ENCODE data around the gene HMGXB3. TPM values are rescaled to one million over a fixed set of nuclear protein-coding genes. Genes with fewer than 3 reads are reported as not detected.

The HMGXB3 gene
- total RNA-seq, 1 experiment from 2014 or later: 26.9 TPM

DNA sequence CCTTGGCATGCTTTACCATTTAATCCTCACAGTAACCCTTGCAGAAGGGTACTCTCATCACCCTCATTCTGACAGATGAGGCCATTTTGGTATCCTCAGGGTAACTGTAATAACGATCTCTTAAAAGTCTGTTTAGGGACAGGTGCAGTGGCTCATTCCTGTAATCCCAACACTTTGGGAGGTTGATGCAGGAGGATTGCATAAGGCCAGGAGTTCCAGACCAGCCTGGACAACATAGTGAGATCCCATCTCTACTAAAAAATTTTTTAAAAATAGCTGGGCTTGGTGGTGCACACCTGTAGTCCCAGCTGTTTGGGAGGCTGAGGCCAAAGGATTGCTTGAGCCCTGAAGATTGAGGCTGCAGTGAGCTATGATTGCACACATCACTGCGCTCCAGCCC is 54.0 kb downstream of the HMGXB3 start:
- no peaks in the 10 kb centered on the region for H3K9me3 Mint-ChIP-seq
- no peak overlapping the region for H3K9ac ChIP-seq (ENCODE audit: extremely low read depth, insufficient read length, low read length)

More for the DNA sequence above, 54.0 kb downstream of the HMGXB3 start:
- Histone ChIP-seq H3K27me3 (ENCODE audit: insufficient read depth, low read length) (no peaks in the 10 kb centered on the region), H3K79me1 (ENCODE audit: insufficient read depth, low read depth, low read length, poor library complexity, severe bottlenecking) (no peaks in the 10 kb centered on the region), H3K56ac (ENCODE audit: insufficient read length, low read depth, low read length) (no peak overlapping the region), H3K27ac (ENCODE audit: insufficient read length, low read depth, low read length) (no peak overlapping the region), H3K4me1 (ENCODE audit: insufficient read depth, low read length) (peaks cover 4% of the 10 kb centered on the region; the same call in 1 of the 2 replicates), H2BK20ac (ENCODE audit: low read depth, low read length, poor library complexity, severe bottlenecking) (no peak overlapping the region), H4K5ac (ENCODE audit: insufficient read length, low read depth, low read length) (no peak overlapping the region), H2BK120ac (ENCODE audit: low read depth, low read length, poor library complexity, severe bottlenecking) (no peak overlapping the region), H3K4ac (ENCODE audit: low read depth, low read length) (no peak overlapping the region), H3K14ac (ENCODE audit: insufficient read depth, low read length) (no peak overlapping the region), H3K23ac (ENCODE audit: insufficient read length, low read depth, low read length) (no peak overlapping the region), H3K9me3 (ENCODE audit: control insufficient read depth, low read depth, low read length) (no peaks in the 10 kb centered on the region), H3K23me2 (ENCODE audit: insufficient read length, low read depth, low read length, poor library complexity, severe bottlenecking) (no peaks in the 10 kb centered on the region), H3K79me2 (ENCODE audit: insufficient read depth, low read length) (no peaks in the 10 kb centered on the region), H3K18ac (ENCODE audit: insufficient read length, low read depth, low read length) (no peak overlapping the region), H3T11ph (ENCODE audit: low read length) (no peak overlapping the region), H3K4me2 (ENCODE audit: insufficient read depth, insufficient read length, low read length) (no peak overlapping the region), H4K8ac (replicated peaks; ENCODE audit: insufficient read length, low read depth, low read length) (no peak overlapping the region), H2BK15ac (ENCODE audit: low read depth, low read length) (no peak overlapping the region), H2BK5ac (ENCODE audit: insufficient read length, low read length) (no peak overlapping the region), H4K91ac (ENCODE audit: insufficient read length, low read depth, low read length) (no peak overlapping the region), H2BK12ac (ENCODE audit: insufficient read length, low read depth, low read length) (no peak overlapping the region), H4K20me1 (ENCODE audit: control insufficient read depth, insufficient read depth, insufficient read length) (no peaks in the 10 kb centered on the region), H2AFZ (ENCODE audit: low read length) (no peak overlapping the region), H2AK5ac (ENCODE audit: insufficient read length, low read length) (no peak overlapping the region)
- Mint-ChIP-seq H3K27me3 (ENCODE audit: low read depth) (peaks cover 16% of the 10 kb centered on the region), H3K4me1 (peaks cover 21 to 25% of the 10 kb centered on the region in 2 experiments), H3K4me3 (no peak overlapping the region), H3K36me3 (ENCODE audit: insufficient read depth in 1 of 3, low read depth in 3 of 3) (peaks cover 17 to 54% (median 44%) of the 10 kb centered on the region in 3 experiments; a peak in 6 of 7 replicates), H3K27ac (no peak overlapping the region)
- no peak for TF ChIP-seq CTCF (conservative IDR thresholded peaks at IDR 0.05)
- WGBS (ENCODE audit: extremely low coverage, insufficient read length, low lambda C conversion rate): no CpG with 5 or more reads among the region's 2 CpGs
- no peak for DNase-seq

Measured in H9 (cell line).